PC-9 (cell line): ENCODE results near the gene YWHAB. TPM values are rescaled to one million over a fixed set of nuclear protein-coding genes. Genes with fewer than 3 reads are reported as not detected.
A peak's percentile ranks its signal among the peaks of the same experiment; 100 is the strongest.

ENCODE experiments used
- BruUV-seq: library from RNA; stranded (reverse); fragments of 400-500 nt; replicated peaks from 2 replicates; lab custom pipeline; 2021; lab: Mats Ljungman, UMichigan
- CTCF ChIA-PET: fragments of 300-600 bp; sonication (Branson Sonifier 250); formaldehyde crosslinking; loops from one replicate; lab custom pipeline; 2022; ENCODE audit warnings: antibody characterized with exemption; lab: Charles Lee
- POLR2A ChIA-PET: fragments of 300-600 bp; sonication (Branson Sonifier 250); formaldehyde crosslinking; loops from one replicate; lab custom pipeline; 2022; ENCODE audit warnings: antibody characterized with exemption; ENCODE audit not compliant: unreplicated experiment; lab: Charles Lee
- DNase-seq, 2 experiments: peaks; one replicate each; pipeline versions ENCODE4 v3.0.0 to v3.0.0-alpha.2; 2015 to 2022; ENCODE audit warnings: mixed read lengths in 1 of 2
- H2AFZ ChIP-seq: fragments of 200-600 bp; sonication (generic); 2 replicates; pipeline ENCODE4 v1.8.1; 2017; ENCODE audit warnings: antibody characterized with exemption
- H3F3A ChIP-seq: fragments of 200-600 bp; sonication (generic); 2 replicates; pipeline ENCODE4 v1.8.1; 2017; ENCODE audit warnings: antibody characterized with exemption, mild to moderate bottlenecking, low read depth; ENCODE audit not compliant: insufficient read depth
- H3K27ac ChIP-seq: fragments of 200-600 bp; sonication (generic); 2 replicates; pipeline ENCODE4 v1.6.1; 2016; ENCODE audit warnings: mixed run types
- H3K27me3 ChIP-seq: fragments of 200-600 bp; sonication (generic); 2 replicates; pipeline ENCODE4 v1.6.1; 2016; ENCODE audit warnings: low read depth, mixed run types; ENCODE audit not compliant: insufficient read depth
- H3K36me3 ChIP-seq: fragments of 200-600 bp; sonication (generic); 2 replicates; pipeline ENCODE4 v1.6.1; 2016; ENCODE audit warnings: low read depth, mixed run types
- H3K4me1 ChIP-seq: fragments of 200-600 bp; sonication (generic); replicated peaks from 2 replicates; pipeline ENCODE4 v1.6.1; 2016; ENCODE audit warnings: mixed run types; ENCODE audit not compliant: insufficient read depth
- H3K4me2 ChIP-seq: fragments of 200-600 bp; sonication (generic); 2 replicates; pipeline ENCODE4 v1.6.1; 2017; ENCODE audit warnings: mixed run types
- H3K4me3 ChIP-seq: fragments of 200-600 bp; sonication (generic); 2 replicates; pipeline ENCODE4 v1.6.1; 2016; ENCODE audit warnings: mixed run types
- H3K79me2 ChIP-seq: fragments of 200-600 bp; sonication (generic); 2 replicates; pipeline ENCODE4 v1.6.1; 2017; ENCODE audit warnings: low read depth, mixed run types
- H3K9me2 ChIP-seq: fragments of 200-600 bp; sonication (generic); 2 replicates; pipeline ENCODE4 v1.8.1; 2017; ENCODE audit warnings: mild to moderate bottlenecking; ENCODE audit not compliant: insufficient read depth
- H3K9me3 ChIP-seq: fragments of 200-600 bp; sonication (generic); 2 replicates; pipeline ENCODE4 v1.8.1; 2016; ENCODE audit warnings: low read depth; ENCODE audit not compliant: insufficient read depth
- H4K20me1 ChIP-seq: fragments of 200-600 bp; sonication (generic); 2 replicates; pipeline ENCODE4 v1.8.1; 2017; ENCODE audit not compliant: insufficient read depth
- CTCF ChIP-seq: fragments of 200-600 bp; sonication (generic); conservative IDR thresholded peaks from 2 replicates; pipeline ENCODE4 v1.6.1; 2017; ENCODE audit warnings: mixed run types, antibody characterized with exemption, mild to moderate bottlenecking, moderate library complexity
- EZH2 ChIP-seq: fragments of 200-600 bp; sonication (generic); IDR thresholded peaks from 2 replicates; pipeline ENCODE4 v1.8.0; 2017; ENCODE audit warnings: antibody characterized with exemption, low read depth
- intact Hi-C: fragments of 100-400 bp; cut with micrococcal nuclease; formaldehyde crosslinking; loops from one replicate; pipeline ENCODE4 v1.10.0; 2022; ENCODE audit not compliant: unreplicated experiment
- total RNA-seq: library from RNA; stranded (reverse); gene quantifications from 2 replicates; pipeline ENCODE4 v1.2.3, GENCODE V29; 2021

The YWHAB gene
- total RNA-seq, 1 experiment from 2014 or later: 249 TPM

- H3K36me3 ChIP-seq: peaks cover 62% of the 10 kb centered on the region
Observed at GRCh38 chr20:44904377-44904776, 18.9 kb downstream of the YWHAB start.

GRCh38 chr20:44908987-44909871, 23.7 kb downstream of the YWHAB start:
- Histone ChIP-seq H4K20me1 (peaks cover 13% of the 10 kb centered on the region), H3F3A (peaks cover 50% of the 10 kb centered on the region), H3K79me2 (peaks cover 19% of the 10 kb centered on the region), H3K36me3 (peaks cover 31% of the 10 kb centered on the region), H3K4me2 (peak overlapping the region; percentile 90; the same call in 1 of the 2 replicates), H3K27ac (no peak overlapping the region), H3K9me2 (no peaks in the 10 kb centered on the region), H2AFZ (no peak overlapping the region), H3K27me3 (no peaks in the 10 kb centered on the region), H3K4me1 (peaks cover 4% of the 10 kb centered on the region; the same call in 1 of the 2 replicates), H3K9me3 (no peaks in the 10 kb centered on the region), H3K4me3 (peak overlapping the region; percentile 69; the same call in 1 of the 2 replicates)
- DNase-seq: no peak
- no TSS peak for BruUV-seq
- TF ChIP-seq CTCF (no peak), EZH2 (no peak)
- ChIA-PET CTCF (interaction anchor here (0.6 to 1.6 kb wide), 4 partner anchors 35 to 383 kb away, joined by 3 to 8 read pairs (median 4); no protein-coding TSS in a partner anchor), POLR2A (interaction anchor here (0.5 to 0.8 kb wide), 6 partner anchors 37 to 1037 kb away, joined by 4 to 17 read pairs (median 6); no protein-coding TSS in a partner anchor)
- intact Hi-C loops: no loop called here

More at GRCh38 chr20:44904377-44904776, 18.9 kb downstream of the YWHAB start:
- TF ChIP-seq CTCF: no peak
- TF ChIP-seq EZH2: no peak
- H3K79me2 ChIP-seq: peaks cover 33% of the 10 kb centered on the region
- no peaks in the 10 kb centered on the region for H3K9me3 ChIP-seq
- no peak overlapping the region for H3K4me2 ChIP-seq
- intact Hi-C loops: no loop called here
- DNase-seq: no peak
- no peaks in the 10 kb centered on the region for H3K27me3 ChIP-seq
- no peaks in the 10 kb centered on the region for H3K4me1 ChIP-seq
- H3K4me3 ChIP-seq: no peak overlapping the region
- no peak overlapping the region for H2AFZ ChIP-seq
- CTCF ChIA-PET: no interaction called here
- H4K20me1 ChIP-seq: peaks cover 59% of the 10 kb centered on the region
- POLR2A ChIA-PET: interaction anchor here (0.7 kb wide), 1 partner anchor 176 kb away, joined by 3 read pairs; no protein-coding TSS in a partner anchor
- BruUV-seq: no TSS peak
- no peak overlapping the region for H3K27ac ChIP-seq
- H3K9me2 ChIP-seq: no peaks in the 10 kb centered on the region
- H3F3A ChIP-seq: peaks cover 62% of the 10 kb centered on the region
